ENCODE data around the gene KLF12. TPM values are rescaled to one million over a fixed set of nuclear protein-coding genes. Genes with fewer than 3 reads are reported as not detected.

KLF12 gene
- total RNA-seq, 1 experiment from 2014 or later: 9.7 TPM

- no CpG with 5 or more reads among the region's 1 CpG for WGBS (ENCODE audit: extremely low coverage, insufficient read length, low lambda C conversion rate)
- H3K4me1 Mint-ChIP-seq: peaks cover 6 to 12% of the 10 kb centered on the region in 2 experiments
- DNase-seq: no peak
- no peaks in the 10 kb centered on the region for H3K79me1 ChIP-seq (ENCODE audit: insufficient read depth, low read depth, low read length, poor library complexity, severe bottlenecking)
- H3K23ac ChIP-seq (ENCODE audit: insufficient read length, low read depth, low read length): no peak overlapping the region
- no peaks in the 10 kb centered on the region for H3K9me3 ChIP-seq (ENCODE audit: control insufficient read depth, low read depth, low read length)
- H4K91ac ChIP-seq (ENCODE audit: insufficient read length, low read depth, low read length): no peak overlapping the region
- H3K27me3 Mint-ChIP-seq (ENCODE audit: low read depth): no peaks in the 10 kb centered on the region
- H2BK15ac ChIP-seq (ENCODE audit: low read depth, low read length): no peak overlapping the region
- peaks cover 21 to 25% of the 10 kb centered on the region in 2 experiments for H3K9me3 Mint-ChIP-seq
- no peak overlapping the region for H3K4me2 ChIP-seq (ENCODE audit: insufficient read depth, insufficient read length, low read length)
- H4K20me1 ChIP-seq (ENCODE audit: control insufficient read depth, insufficient read depth, insufficient read length): no peaks in the 10 kb centered on the region
- no peak for TF ChIP-seq CTCF (conservative IDR thresholded peaks at IDR 0.05)
- no peak overlapping the region for H3K56ac ChIP-seq (ENCODE audit: insufficient read length, low read depth, low read length)
- H2BK12ac ChIP-seq (ENCODE audit: insufficient read length, low read depth, low read length): no peak overlapping the region
- H3K27me3 ChIP-seq (ENCODE audit: insufficient read depth, low read length): no peaks in the 10 kb centered on the region
- no peaks in the 10 kb centered on the region; the same call in 1 of the 2 replicates for H3K4me1 ChIP-seq (ENCODE audit: insufficient read depth, low read length)
- H3K4me3 Mint-ChIP-seq: no peak overlapping the region
- H3K14ac ChIP-seq (ENCODE audit: insufficient read depth, low read length): no peak overlapping the region
- H2BK120ac ChIP-seq (ENCODE audit: low read depth, low read length, poor library complexity, severe bottlenecking): no peak overlapping the region
- H3K27ac ChIP-seq (ENCODE audit: insufficient read length, low read depth, low read length): no peak overlapping the region
- H4K8ac ChIP-seq (replicated peaks; ENCODE audit: insufficient read length, low read depth, low read length): no peak overlapping the region
- no peak overlapping the region for H3K18ac ChIP-seq (ENCODE audit: insufficient read length, low read depth, low read length)
- no peak overlapping the region for H4K5ac ChIP-seq (ENCODE audit: insufficient read length, low read depth, low read length)
- H3K23me2 ChIP-seq (ENCODE audit: insufficient read length, low read depth, low read length, poor library complexity, severe bottlenecking): no peaks in the 10 kb centered on the region
- H2BK5ac ChIP-seq (ENCODE audit: insufficient read length, low read length): no peak overlapping the region
- no peak overlapping the region for H2AFZ ChIP-seq (ENCODE audit: low read length)
- H3T11ph ChIP-seq (ENCODE audit: low read length): no peak overlapping the region
- no peak overlapping the region for H3K9ac ChIP-seq (ENCODE audit: extremely low read depth, insufficient read length, low read length)
- no peak overlapping the region for H2BK20ac ChIP-seq (ENCODE audit: low read depth, low read length, poor library complexity, severe bottlenecking)
- H3K27ac Mint-ChIP-seq: no peak overlapping the region; a peak in 1 of 7 replicates
- peaks cover 19 to 31% (median 22%) of the 10 kb centered on the region in 3 experiments for H3K36me3 Mint-ChIP-seq (ENCODE audit: insufficient read depth in 1 of 3, low read depth in 3 of 3)
- no peaks in the 10 kb centered on the region; the same call in 1 of the 2 replicates for H3K79me2 ChIP-seq (ENCODE audit: insufficient read depth, low read length)
- H2AK5ac ChIP-seq (ENCODE audit: insufficient read length, low read length): no peak overlapping the region
- no peak overlapping the region for H3K4ac ChIP-seq (ENCODE audit: low read depth, low read length)
Measured at GRCh38 chr13:74114202-74114601, 20.0 kb downstream of the KLF12 start.

All from H9 (cell line).